Stromal cell of bone marrow (primary cell): ENCODE results near the gene RPL13.
"Not testable (repeated sequence)": the region's sequence is repeated elsewhere in the genome, so short reads cannot be mapped to it uniquely, and the experiment has no call there.

Source experiments
- DNase-seq: peaks from one replicate; pipeline ENCODE4 v3.0.0-alpha.2; 2012; ENCODE audit warnings: low read depth

RPL13 gene

DNA sequence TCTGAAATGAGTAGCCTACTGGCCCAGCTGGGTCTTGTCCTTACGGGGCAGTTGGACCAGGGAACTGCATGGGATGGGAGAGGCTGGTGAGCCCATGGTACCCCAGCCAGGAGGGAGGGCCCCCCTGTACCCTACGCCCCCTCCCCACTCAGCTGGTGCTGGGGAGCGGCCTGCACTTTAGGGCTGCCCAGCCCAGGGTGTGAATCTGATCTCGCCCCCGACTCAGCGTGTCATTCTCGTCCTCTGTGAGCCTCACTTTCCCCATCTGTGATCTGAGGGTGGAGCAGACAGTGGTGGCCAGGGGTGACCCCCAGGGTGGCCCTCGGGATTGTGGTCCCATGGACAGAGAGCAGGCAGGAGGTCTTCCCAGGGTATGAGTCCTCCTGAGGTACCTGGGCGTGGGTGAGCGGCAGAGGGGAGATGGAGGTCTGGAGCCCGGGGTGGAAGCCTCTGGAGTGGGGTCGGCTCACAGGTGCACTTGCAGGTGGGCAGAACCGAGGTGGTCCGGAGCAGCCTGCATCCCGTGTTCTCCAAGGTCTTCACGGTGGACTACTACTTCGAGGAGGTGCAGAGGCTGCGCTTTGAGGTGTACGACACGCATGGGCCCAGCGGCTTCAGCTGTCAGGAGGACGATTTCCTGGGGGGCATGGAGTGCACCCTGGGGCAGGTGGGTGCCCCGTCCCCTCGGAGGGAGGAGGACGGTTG lies 16.7 kb downstream of the RPL13 start:
- no peak for DNase-seq

DNA sequence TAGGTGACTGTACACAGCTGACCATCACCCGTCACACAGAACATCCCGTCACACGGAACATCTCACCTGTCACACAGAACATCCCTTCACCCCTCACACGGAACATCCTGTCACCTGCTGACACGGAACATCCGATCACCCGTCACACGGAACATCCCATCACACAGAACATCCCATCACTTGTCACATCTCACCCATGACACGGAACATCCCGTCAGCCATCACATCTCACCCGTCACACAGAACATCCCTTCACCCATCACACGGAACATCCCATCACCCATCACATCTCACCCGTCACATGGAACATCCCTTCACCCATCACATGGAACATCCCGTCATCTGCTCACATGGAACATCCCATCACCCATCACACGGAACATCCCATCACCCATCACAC lies 18.9 kb downstream of the RPL13 start:
- DNase-seq = no peak

DNA sequence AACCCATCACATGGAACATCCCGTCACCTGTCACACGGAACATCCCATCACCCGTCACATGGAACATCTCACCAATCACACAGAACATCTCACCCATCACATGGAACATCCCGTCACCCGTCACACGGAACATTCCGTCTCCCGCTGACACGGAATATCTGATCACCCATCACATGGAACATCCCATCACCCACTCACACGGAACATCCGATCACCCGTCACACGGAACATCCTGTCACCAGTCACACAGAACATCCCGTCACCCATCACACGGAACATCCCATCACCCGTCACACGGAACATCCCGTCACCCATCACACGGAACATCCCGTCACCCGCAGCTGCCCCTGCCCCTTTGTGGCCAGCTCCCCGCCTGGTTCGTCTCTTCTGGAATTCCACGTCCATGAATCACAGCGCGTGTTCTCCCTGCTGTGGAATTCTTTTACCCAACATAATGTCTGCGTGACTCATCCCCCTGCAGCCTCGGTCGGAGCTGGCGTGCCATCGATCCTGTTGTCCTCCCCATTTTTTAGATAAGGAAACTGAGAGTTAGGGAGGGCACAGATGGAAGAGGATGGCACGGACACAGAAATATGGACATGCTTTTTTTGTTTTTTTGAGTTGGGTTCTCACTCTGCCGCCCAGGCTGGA lies 20.7 kb downstream of the RPL13 start:
- DNase-seq = peak; percentile 94

DNA sequence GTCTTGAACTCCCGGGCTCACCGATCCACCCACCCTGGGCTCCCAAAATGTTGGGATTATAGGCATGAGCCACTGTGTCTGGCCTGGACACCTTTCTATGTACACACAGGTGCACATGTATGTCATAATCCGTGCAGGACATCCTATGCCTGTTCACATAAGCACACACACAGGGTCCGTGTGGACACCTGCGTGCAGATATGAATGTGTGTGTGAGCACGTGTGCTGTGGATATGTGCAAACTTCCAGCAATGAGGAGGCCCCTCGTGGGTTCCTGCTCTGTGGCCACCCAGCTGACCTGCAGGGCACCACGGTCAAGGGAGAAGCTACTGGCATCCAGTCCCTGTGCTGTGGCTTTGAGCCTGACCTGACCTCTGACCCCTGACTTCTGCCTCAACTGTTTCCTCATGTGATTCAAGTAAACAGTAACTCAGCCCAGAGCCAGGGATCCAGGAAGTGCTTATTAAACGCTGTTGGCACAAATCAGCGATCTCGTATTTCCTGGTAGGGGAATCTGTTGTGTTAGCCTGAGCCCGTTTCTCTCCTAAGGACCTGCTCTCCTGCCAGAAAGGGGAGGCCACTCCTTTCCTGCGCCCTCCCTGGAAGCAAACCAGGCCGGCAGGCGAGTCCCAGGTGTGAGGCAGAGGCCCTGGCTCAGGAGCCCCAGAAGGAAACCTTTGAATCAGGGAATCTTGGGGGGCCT lies 21.5 kb downstream of the RPL13 start:
- peak; percentile 63 for DNase-seq

DNA sequence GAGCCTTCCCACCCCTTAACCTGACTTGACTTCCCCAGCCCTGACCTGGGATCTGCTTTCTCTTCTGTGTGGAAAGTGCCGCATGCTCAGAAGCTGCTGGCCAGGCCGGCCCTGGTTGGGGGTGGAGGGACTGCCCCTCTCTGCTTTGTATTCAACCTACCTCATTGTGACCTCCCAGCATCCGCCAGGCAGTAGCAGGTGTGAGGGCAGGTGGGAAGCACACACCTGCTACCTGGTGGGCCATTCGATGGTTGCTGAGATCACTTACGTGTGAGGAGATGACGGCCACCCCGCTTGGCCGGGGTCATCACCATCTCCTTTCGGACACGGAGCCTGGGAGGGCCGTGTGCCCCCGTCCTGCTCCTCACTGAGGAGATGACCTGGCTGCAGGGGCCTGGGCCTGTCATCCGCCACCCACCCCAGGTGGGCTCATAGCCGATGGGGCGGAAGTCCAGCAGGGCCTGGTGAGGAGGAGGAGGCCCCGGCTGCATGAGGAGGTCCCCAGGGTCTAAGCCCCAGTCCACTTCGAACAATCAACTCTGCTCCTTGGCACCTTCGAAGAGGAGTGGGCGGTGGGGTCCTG lies 22.2 kb downstream of the RPL13 start:
- no peak for DNase-seq

DNA sequence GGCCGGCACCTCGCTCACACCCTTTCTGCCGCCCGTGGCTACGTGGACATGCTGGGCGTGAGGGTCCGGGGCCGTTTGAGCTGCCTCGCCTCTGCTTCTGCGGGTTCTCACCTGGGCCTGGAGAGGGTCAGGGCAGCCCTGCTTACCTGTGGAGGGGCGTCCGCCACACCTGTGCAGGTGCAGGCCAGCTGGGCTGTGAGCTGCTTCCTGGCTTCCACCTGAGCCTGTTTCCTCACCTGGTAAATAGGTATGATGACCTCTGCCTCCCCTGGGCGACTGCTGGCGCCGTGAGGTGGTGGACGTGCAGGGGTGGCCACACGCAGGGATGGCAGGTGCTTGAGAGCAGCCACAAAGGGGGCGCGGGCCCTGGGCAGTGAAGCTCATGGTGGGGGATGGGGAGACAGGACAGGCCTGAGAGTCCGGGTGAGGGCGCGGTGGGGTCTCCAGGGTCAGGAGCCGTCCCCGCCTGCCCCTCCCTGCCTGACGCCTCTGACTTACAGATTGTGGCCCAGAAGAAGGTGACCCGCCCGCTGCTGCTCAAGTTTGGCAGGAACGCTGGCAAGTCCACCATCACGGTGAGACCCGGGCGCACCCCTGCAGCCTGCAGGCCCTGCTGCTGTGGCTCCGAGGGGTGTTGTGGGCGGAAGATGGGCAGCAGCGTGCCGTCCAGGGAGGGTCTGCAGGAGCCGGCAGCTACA lies 22.9 kb downstream of the RPL13 start:
- DNase-seq = no peak

DNA sequence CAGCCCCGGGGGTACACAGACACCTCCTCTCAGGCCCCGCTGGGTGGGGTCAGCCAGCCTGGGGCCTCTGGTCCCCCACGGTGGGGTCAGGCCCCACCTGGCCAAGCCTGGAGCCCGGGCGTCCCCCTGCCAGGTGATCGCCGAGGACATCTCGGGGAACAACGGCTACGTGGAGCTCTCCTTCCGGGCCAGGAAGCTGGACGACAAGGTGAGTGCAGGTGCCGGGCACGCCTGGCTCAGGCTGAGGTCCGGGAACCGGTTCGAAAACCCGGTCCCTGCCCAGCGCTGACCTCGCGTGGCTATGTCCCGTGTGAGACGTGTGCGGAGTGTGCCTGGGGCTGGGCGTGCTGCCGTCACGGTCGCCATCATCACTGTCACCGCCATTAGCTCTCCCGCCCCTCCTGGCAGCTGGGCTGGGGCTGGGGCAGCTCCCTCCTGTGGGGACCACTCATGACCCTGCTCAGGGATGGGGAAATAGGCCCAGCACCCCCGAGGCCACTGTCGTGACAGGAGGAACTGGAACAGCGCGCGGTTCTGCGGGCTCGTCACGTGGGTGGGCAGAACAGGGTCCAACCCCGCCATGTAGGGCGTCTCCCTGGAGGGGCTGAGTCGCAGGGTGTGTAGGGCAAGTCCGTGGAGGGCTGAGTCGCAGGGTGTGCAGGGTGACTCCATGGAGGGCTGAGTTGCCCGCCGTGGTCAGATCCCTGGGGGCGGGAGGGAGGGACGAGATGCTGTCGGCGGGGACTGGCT lies 23.6 kb downstream of the RPL13 start:
- DNase-seq = no peak

DNA sequence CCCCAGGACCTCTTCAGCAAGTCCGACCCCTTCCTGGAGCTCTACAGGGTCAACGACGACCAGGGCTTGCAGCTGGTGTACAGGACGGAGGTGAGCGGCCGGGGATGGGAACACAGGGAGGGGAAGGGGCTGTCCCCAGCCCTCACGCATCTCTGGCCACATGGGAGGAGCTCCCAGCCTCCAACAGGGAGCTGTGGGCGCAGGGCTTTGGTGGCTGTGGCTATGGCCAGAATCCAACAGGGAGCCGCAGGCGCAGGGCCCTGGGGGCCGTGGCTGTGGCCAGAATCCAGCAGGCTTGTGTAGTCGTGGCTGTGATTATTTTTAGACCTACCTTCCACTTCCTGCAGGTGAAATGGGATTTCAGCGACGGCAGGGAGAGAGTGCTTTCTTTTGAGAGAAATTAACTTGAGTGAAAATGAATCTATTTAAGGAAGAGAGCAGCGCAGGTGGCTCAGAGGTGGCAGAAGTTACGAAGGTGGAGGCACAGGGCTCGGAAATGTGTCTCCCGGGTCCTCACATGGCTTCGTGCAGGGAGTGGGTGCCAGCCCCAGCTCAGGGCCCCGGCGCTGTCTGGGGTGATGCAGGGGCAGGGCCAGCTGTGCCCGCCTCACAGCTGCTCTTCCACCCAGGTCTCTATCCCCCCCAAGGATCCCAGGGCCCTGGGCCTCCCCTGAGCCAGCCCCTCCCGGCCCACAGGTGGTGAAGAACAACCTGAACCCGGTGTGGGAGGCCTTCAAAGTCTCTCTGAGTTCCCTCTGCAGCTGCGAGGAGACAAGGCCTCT lies 24.5 kb downstream of the RPL13 start:
- DNase-seq = no peak

DNA sequence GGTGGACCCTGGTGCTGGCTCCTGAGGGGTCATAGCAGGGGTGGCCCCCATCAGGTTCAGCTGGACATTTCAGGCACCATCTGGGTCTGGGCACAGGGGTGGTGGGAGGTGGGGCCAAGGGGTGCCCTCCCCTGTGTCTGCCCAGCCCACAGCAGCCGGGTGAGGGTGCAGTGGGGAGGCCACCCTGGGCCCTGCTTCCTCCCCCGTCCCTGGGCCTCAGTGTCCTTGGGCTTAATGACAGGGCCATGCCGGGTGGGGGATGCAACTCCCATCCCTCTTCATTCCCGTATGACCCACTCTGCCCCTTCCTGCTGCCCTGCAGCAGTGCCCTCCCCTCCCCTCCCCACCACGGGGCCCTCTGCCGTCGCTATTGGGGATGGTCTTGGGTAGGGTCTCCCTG lies 25.7 kb downstream of the RPL13 start:
- no peak for DNase-seq

DNA sequence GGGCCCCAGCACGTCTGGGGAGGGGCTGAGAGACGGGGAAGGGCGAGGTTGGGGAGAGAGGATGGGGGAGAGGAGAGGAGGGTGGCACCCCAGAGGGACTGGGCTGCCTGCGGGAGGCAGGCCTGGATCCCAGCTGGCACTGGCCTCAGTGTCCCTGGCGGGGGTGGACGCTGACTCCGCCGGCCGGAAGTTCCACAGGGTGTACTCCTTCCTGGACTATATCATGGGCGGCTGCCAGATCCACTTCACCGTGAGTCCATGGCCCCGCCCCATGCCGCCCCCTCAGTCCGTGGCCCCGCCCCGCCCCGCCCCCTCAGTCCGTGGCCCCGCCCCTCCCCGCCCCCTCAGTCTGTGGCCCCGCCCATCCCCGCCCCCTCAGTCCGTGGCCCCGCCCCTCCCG lies 26.4 kb downstream of the RPL13 start:
- no peak for DNase-seq

DNA sequence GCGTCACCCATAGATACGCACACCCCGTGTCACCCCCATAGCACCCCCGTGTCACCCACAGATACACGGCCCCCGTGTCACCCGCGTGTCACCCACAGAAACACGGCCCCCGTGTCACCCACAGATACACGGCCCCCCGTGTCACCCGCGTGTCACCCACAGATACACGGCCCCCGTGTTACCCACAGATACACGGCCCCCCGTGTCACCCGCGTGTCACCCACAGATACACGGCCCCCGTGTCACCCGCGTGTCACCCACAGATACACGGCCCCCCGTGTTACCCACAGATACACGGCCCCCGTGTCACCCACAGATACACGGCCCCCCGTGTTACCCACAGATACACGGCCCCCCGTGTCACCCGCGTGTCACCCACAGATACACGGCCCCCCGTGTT lies 27.2 kb downstream of the RPL13 start:
- not testable (repeated sequence) for DNase-seq

DNA sequence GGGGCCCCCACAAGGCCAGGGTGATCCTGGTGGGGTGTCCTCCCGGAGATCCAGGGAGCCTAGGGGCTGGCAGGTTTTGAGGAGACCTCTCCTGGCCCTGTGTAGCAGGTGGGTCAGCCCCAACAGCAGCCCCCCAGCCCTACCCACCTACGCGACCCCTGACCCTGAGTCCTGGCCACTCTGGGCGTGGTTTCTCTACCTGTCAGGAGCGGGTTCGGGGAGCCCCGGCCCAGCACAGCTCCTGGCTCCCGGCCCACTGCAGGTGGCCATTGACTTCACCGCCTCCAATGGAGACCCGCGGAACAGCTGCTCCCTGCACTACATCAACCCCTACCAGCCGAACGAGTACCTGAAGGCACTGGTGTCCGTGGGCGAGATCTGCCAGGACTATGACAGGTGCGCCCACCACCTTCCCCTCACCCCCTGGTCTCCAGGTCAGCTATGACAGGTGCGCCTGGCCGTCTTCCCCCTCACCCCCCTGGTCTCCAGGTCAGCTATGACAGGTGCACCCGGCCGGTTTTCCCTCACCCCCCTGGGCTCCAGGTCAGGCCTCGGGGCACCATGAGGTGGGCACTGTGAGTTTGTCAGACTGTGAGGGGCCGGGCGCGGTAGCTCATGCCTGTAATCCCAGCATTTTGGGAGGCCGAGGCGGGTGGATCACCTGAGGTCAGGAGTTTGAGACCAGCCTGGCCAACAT lies 28.1 kb downstream of the RPL13 start:
- no peak for DNase-seq

DNA sequence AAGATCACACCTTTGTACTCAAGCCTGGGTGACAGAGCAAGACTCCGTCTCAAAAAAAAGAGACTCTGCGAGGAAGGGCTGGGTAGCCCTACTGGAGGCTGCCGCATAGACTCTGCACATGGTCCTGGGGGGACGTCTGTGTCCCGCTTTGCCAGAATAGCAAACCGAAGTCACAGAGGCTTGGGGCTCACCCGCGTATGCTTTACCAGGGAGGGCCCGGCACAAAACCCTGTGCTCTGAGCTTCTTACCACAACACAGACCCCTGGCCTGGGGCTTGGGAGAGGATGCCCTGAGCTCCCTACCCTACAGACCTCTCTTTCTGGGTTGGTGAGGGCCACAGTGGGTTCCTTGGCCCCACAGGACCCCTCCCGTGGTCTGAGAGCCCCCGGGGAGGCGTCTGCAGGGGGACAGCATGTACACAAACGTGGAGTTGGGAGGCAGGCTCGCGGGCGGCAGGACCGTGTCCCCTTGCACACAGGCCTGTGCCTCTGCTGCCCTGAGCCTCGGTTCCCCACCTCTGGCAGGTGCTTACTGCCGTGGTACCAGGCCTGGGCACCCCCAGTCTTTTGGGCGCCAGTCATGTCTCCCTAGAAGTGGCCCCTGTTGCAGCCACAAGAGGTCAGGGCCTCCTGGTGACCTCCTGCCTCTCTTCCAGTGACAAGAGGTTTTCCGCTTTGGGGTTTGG lies 28.9 kb downstream of the RPL13 start:
- no peak for DNase-seq

DNA sequence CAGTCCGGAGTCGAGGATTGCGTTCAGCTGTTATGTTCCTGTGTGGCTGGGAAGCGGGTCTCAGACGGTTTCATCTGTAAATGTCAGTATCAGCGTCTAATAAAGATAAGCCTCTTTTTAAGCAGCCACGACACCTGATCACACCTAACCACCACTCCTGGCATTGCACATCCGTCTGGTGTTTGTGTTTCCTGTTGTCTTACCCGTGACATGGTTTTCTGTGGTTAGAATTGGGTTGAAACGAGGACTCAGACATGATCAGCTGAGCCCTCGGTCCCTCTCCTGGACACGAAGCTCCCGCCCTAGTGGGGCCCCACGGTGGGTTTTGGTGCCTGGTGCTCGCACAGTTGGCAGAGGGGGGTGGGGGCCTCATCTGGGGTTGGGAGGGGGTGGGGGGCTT lies 33.4 kb downstream of the RPL13 start:
- no peak for DNase-seq

DNA sequence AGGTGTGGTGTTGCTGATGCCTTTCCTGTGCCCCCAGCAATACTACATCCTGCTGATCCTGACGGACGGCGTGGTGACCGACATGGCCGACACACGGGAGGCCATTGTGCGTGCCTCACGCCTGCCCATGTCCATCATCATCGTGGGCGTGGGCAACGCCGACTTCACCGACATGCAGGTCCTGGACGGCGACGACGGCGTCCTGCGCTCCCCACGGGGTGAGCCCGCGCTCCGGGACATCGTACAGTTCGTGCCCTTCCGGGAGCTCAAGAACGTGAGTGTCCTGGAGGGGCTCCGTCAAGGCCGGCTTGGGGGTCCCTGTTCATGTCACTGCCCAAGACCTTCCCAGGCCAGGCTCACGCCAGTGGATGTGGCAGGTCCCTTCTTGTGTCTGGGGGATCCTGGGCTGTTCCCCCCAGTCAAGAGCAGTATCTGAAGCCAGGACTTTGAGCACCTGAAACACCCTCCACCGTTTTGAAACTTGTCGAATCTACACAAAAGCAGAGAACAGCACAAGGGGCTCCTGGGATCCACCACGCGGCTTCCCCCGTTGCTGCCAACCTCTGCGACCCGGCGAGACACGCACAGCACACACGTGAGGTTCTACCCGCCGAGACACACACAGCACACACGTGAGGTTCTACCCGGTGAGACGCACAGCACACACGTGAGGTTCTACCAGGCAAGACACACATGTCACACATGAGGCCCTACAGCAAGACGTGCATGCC lies 35.0 kb downstream of the RPL13 start:
- DNase-seq = no peak

DNA sequence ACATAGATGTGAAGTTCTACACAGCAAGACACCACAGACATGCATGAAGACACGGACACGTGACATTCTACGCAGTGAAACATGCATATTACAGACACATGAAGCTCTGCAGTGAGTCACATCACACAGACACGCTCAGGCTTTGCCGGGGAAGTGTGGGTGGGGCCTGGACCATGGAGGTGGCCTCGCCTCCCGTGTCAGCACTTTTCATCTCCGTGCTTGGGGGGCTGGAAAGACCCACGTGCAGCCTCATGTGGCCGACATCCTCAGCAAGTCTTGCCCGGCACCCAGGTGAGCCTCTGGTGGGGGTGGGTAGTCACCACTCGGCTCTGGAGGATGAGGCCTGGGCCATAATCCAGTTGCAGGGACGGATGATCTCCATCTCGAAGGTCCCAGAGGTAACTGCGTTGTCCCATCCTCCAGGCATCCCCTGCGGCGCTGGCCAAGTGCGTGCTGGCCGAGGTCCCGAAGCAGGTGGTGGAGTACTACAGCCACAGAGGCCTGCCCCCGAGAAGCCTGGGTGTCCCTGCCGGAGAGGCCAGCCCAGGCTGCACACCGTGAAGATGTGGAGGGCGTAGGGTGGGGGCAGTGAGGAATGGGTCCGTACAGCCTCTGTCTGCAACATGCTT lies 35.7 kb downstream of the RPL13 start:
- DNase-seq = no peak

DNA sequence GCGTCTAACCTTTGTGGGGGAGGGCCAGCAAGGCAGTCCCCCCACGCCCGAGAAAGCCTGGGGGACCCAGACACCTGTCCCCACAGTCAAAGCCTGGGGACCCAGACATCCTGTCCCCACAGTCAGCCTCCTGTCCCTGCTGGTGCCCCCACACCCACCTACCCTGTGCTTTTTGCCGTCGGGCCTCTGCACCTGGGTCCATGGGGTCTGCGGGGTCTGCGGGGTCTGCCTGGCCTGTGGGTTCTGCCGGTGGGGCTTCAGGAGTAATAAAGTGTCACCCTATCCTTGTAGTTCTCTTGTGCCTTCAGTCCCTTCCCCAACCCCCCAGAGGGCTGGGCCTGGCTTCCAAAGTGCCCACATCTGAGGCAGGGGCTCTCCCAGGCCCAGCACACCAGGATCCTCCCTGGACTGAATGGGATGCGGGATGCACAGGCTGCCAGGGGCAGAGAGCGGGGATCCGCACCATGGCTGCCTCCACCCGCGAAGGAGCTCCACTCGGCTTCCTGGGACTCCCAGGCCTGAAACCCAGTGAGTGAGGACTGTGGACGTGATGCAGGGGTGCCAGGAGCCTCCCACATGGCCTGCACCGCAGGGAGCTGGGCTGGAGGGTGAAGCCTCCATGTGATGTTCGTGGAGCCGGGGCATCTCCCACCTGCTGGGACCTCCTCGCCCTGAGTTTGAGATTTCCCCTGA lies 36.6 kb downstream of the RPL13 start:
- no peak for DNase-seq

DNA sequence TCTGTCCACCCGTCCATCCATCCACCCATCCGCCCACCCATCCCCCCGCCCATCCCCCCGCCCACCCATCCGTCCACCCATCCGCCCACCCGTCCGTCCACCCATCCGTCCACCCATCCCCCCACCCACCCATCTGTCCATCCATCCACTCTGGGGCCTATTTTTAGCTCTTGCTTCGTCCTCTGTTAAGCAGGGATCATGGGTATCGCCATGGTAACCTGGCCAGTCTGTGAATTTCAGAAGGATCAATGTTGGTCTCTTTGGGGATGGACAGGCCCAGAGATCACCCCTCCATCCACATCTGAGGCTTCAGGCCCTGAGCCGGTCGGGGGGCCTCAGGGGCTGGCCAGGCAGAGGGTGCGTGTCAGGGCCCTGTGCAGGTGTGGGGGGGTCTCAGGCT lies 37.7 kb downstream of the RPL13 start:
- DNase-seq = no peak
